Choroid plexus epithelial cell (primary cell): ENCODE results near the gene PDP2.

Experiments used
- DNase-seq: peaks from one replicate; pipeline ENCODE4 v3.0.0-alpha.2; 2010; ENCODE audit warnings: low read depth
- H3K4me3 ChIP-seq: 2 replicates; pipeline ENCODE4 v1.5.1; 2011; ENCODE audit warnings: low read depth, mild to moderate bottlenecking, control low read depth, low read length, moderate library complexity
- CTCF ChIP-seq: conservative IDR thresholded peaks from 2 replicates; pipeline ENCODE4 v1.5.1; 2011; ENCODE audit warnings: low read depth, mild to moderate bottlenecking, control low read depth, inconsistent platforms, low read length, moderate library complexity

Gene PDP2

GRCh38 chr16:66913081-66913480 lies 32.8 kb downstream of the PDP2 start:
- no peak for TF ChIP-seq CTCF
- no peak overlapping the region for H3K4me3 ChIP-seq
- no peak for DNase-seq

- no peak for DNase-seq
- no peak overlapping the region for H3K4me3 ChIP-seq
- TF ChIP-seq CTCF, result no peak
Measured at GRCh38 chr16:66913711-66914110, 33.4 kb downstream of the PDP2 start.

- no peak overlapping the region for H3K4me3 ChIP-seq
- DNase-seq, result no peak
- TF ChIP-seq CTCF, result no peak
Measured at GRCh38 chr16:66914541-66914940, 34.2 kb downstream of the PDP2 start.

- no peak overlapping the region for H3K4me3 ChIP-seq
- no peak for DNase-seq
- no peak for TF ChIP-seq CTCF
Measured at GRCh38 chr16:66915041-66915440, 34.7 kb downstream of the PDP2 start.

- TF ChIP-seq CTCF, result no peak
- H3K4me3 ChIP-seq, result no peak overlapping the region
- DNase-seq, result no peak
Measured at GRCh38 chr16:66916518-66916917, 36.2 kb downstream of the PDP2 start.

GRCh38 chr16:66917741-66918140 lies 37.4 kb downstream of the PDP2 start:
- DNase-seq, result no peak
- no peak overlapping the region for H3K4me3 ChIP-seq
- TF ChIP-seq CTCF, result no peak

- no peak for DNase-seq
- no peak overlapping the region for H3K4me3 ChIP-seq
- no peak for TF ChIP-seq CTCF
Measured at GRCh38 chr16:66918355-66918754, 38.0 kb downstream of the PDP2 start.
